Measurements from ENCODE around the gene SH3TC2.

The SH3TC2 gene

DNA sequence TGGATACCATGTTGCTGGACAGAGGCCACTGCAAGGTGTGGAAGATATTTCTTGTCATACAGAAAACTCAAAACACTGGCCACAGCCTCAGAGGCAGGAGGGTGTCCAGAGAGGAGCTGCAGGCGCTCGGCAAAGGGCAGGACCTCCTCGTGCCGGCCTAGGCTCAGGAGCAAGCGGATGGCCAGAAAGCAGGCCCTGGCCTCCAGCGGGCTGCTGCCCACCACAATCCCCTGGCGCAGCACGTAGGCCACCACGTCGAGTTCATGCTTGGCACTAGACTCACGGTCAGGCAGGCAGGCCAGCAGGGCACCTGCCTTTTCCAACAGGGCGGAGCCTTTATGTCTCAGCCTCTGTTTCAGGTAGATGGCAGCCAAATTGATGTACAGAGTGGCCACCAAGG lies 35.2 kb downstream of the SH3TC2 start:
- no peak for DNase-seq

DNA sequence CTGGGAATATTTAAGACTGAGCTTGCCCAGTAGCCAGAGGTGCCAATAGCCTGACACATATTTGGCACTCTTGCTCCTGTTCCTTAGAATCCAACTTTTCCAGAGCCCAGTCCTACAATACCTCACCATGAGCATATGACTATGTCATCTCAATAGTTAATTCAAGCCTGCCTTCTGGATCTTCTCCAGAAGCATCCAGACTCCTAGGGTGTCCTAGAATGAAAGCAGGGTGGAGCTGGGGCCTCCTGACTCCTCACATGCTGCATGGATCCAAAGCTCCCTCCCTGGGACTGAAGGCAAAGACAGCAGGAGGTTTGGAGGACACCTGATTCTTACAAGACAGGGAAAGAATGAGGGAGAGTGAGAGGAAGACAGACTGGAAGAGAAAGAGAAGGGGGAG lies 37.9 kb downstream of the SH3TC2 start:
- DNase-seq: no peak

DNA sequence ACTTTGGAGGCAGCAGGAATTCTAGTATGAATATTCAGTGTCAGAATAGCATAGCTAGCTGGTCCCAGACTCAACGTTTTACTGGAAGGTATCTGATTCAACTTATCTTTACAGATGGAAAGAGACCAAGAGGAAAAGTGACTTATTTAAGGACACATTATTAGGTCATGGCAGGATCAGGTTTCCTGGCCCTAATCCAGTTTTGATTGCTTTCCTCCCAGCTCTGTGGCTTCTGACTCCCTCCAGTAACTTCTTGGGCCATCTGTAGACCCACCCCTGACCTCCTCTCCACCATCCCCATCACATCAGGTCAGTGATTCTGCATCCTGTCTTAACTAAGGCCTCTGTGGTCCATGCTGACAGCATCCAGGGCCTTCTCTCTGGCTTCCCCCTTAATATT lies 38.4 kb downstream of the SH3TC2 start:
- DNase-seq: no peak

DNA sequence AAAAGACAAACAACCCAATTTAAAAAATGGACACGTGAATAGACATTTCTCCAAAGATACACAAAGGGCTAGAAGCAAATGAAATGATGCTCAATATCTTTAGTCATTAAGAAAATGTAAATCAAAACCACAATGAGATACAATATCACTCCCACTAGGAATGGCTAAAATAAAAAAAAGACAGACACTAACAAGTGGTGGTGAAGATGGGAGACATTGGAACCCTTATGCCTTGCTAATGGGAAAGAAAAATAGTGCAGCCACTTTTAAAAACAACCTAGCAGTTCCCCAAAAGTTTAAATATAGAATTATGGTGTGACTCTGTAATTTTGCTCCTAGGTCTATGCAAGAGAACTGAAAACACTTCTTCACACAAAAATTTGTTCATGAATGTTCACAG lies 40.7 kb downstream of the SH3TC2 start:
- no peak for DNase-seq

DNA sequence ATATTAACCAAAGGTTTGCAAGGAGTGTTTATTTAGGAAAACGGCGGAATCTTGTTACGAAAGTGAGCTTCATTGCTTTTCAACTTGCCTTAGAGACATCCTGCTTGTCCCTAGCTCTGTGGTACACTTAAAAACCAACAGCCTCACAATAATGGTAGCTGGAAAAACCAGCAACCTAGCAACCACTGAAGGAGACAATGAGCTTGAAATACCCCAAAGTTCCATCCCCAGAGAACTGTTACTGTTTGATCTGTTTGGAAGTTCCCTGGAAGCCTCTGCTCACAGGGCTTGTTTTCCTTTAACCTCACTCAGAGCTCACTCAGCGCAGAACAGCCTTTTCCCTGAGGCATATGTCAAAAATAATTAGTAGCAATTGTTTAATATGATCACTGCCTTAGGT lies 43.2 kb downstream of the SH3TC2 start:
- DNase-seq: no peak

DNA sequence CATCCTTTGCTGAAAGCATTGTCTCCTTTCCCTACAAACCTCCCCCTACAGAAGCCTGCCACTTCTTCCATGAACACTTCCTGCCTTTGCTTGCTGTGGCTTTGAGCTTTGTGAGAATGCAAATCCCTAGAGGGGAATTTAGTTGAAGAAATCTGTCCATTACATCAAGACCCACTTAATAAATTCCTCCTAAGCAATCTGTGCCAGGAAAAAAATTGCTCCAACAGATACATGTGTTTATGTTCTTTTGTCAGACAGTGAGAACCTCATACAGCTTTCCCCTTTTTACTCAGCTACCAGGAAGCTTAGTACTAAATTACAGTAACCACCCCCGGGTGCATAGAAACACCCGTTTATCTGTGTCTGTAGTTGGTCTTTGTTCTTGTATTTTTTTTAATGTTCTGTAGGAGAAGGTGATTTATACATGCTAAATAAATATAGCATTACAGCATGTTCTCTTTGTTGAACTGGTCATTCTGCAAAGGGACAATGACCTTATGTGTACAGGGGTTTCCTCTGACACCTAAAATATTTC lies 43.9 kb downstream of the SH3TC2 start:
- DNase-seq: no peak

DNA sequence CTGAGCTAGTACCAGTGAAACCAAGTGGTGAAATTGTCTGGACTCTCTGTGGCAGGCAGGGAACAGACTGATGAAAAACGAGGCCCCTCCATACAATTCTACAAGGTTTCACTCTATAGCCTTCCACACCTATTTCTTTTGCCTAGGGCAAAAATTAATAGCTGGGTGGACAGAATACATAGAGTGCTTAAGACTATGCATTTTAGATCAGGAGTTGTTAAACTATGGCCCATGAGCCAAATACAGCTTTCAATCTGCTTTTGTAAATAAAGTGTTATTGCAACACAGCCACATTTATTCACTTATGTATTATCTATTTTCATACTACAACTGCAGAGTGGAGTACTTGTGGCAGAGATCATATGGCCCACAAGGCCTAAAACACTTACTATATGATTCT lies 45.2 kb downstream of the SH3TC2 start:
- no peak for DNase-seq

DNA sequence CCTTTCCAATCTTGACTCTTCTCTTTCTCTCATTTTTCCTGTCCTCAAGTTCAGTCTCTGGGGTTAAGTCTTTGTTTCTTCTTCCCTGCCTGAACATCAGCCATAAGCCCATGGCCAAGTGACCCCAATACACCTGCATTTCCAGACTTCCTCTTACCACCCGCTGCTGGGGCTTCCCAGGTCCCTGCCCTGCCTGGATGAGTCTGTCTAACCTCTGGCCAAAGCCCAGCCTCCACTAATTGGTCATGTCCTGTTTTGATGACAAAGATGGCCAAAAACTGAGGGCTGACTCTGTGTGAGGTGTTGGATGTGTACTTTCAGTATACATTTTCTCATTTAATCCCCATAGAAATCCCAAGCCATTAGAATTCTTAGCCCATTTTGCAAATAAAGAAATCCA lies 47.3 kb downstream of the SH3TC2 start:
- DNase-seq: no peak

DNA sequence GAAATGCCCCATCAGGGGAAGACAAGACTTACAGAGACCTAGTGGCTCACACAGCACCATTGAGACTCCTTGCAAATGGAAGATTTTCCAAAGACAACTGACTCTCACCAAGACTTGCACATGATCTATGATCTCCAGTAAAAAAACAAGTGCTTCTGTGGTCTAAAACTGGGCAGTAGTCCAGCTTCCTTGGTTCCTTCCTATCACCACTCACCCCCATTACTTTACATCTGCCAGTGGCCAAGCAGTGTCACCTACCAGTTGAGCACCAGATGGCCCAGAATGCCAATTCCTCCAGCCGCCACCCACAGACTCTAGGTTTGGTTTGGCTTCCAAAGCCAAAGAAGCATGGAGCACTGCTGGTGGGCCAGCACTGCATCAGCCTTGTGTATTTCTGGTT lies 47.7 kb downstream of the SH3TC2 start:
- no peak for DNase-seq

DNA sequence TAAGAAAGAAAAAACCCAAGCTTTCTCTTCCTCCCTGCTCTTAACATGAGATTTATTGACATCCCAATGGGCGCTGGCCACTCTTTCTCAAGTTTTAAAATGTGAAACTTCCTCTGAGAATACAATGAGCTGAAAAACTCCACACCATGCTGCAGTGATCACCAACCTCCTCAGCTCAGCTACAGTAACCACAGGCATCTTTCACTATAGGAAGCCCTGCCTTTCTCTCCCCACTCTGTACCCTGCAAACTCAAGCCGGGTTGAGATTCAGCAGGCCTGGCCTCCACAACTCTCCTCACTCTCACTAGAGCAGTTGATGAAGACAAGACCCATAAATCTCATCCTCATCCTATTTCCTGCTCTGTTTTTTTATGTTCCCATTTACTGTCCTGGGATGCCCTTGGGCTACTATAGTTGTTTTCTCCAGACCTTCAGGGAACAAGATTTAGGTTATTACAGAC lies 48.3 kb downstream of the SH3TC2 start:
- DNase-seq: no peak

DNA sequence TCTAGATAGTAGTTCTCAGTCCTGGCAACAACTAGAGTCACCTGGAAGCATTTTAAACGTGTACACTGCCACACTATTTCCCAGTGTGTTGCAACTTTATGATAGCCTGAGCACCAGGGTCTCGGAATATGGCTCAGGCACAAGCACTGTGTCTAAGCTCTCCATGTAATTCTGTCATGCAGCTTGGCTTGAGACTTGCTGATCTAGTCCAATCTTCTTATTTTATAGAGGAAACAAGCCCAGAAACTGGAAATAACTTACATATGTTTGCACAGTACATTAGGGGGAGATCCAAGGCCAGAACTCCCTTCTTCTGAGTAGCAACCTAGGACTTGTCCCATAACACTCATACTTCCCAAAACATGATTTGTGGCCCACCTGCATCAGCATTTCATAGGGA lies 49.1 kb downstream of the SH3TC2 start:
- no peak for DNase-seq

DNA sequence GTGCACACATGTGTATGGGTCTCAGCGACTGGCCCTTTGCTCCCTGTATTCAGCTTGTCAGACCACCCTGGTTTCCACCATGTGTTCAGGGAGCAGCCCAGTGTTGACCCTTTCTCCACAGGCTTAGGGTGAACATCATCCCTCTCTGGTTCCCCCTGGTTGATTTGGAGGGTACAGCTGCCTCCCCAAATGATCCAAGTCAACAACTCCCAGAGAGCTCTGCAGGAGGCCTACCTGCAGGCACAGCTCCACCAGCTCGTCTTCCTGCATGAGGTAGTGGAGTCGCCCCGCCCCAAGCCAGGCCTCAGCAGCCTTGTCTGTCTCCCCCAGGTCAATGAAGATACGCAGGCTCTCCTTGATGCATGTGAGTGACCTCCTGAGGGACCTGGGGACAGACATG lies 50.5 kb downstream of the SH3TC2 start:
- DNase-seq: no peak

DNA sequence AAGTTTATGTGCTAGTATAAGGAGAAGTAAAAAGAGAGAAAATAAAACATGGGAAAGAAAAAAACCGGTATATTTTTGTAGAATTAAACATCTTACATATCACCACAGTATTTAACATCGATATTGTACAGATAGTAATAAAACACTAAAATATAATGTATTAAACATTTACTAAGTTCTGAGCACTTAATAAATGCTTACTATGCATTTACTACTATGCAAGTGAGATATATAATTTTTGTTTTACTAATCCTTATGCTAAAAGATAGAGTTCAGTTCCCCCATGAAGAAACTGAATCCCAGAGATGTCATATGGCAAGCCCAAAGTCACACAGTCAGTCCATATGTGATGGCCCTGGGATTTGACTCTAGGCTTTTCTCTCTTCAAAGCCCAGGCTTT lies 51.1 kb downstream of the SH3TC2 start:
- no peak for DNase-seq

DNA sequence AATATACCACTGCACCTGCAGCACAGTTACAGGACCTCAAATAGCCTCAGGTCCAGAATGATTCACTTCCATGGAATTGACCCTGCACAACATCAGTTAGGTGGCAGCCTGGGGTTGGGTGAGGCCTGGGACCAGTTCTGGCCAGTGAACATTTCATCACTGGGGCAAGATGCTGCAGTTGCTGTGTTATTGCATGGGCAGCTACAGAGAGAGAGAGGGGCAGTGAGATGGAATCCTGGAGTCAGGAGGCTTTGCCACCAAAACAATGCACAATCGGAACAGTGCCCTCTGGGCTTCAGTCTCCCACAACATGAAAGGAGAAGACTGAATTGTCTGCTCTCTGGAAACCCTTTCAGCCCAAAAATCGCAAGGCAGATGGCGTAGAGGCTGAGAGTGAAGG lies 51.8 kb downstream of the SH3TC2 start:
- DNase-seq: no peak

DNA sequence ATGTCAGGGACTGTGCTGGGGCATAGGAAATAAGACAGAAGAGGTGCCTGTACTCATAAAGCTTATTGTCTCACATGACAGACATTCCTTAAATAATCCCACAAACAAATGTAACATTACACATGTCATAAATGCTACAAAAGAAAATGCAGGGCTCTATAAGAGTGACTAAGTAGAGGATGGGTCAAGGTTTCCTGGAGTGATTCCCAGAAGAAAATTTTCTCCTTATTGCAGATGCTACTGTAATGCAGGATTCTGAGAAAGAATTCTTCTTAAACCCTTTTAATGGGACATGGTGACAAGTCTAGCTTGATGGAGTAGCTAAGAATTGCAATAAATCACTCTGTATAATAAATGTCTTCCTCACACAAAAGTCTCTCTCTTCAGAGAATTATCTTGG lies 55.7 kb downstream of the SH3TC2 start:
- DNase-seq: no peak

DNA sequence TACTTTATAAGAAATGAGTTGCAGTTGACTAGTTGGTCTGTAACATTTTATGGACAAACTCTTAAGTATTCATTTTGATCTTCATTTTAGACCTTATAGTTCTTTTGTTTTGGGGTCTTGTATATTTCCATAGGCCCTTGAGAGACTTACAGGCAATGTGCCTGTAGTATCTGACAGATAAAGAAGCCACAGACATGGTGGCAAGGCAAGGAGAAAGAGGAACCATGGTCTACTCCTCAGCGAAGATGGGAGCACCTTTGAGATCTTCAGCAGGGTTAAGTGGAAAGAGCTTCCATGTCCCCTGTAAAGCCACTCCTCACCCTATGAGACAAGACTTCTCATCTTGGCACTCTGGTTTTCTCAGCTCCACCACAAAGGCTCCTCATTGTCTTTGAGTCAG lies 56.4 kb downstream of the SH3TC2 start:
- no peak for DNase-seq

DNA sequence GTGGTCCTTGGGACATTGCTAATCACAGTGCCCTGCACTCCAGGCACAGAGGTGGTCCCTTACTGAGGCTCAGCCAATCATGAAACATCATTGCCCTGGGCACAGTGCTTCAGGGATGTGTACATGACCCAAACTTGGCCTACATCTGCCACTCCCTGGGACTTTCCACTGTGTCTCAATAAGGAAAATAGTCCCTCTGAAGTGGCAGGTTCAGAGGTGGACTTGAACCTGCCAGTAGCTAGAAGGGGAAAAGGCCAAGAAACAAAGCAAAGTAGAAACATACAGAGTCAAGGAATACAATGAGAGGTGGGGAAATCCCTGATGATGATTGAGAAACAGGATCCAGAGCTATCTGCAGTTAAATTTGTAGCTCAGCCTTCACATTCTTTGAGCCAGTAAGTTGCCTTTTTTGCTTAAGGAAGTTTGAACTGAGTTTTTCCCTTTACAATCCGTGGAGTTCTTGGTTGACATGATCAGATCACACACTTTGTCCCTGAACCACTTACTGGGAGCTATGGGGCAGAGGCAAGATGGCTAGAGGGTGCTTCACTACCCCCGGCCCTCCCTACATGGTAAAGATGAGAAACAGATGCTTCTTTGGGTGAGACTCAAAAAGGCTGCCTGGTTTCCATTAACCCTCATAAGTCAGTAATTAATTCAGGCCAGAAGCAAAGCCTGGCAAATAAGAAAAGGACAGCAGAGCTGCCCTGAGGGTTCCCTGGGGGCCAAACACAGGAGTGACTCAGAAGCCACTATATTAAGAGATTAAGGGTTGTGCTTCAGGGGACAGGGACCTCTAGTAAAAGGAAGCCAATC lies 57.6 kb downstream of the SH3TC2 start:
- no peak for DNase-seq

DNA sequence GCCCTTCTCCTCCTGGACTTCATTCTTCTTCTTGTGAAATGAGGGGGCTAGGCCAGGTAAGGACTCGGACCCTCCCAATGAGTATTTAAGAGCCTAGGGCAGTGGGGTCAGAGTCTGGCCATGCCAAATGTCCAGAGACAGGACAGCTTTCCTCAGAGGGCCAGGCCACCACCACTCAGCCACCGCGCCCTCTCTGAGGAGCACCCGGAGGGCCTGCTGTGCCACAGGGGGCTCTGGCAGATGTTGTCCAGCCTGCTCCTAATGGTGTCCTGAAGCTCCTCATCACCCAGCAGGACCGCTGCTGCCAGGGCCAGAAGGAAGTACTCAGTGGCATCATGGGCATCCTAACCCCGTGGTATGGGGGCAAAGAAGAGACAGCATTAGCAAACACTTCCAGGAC lies 58.3 kb downstream of the SH3TC2 start:
- no peak for DNase-seq

DNA sequence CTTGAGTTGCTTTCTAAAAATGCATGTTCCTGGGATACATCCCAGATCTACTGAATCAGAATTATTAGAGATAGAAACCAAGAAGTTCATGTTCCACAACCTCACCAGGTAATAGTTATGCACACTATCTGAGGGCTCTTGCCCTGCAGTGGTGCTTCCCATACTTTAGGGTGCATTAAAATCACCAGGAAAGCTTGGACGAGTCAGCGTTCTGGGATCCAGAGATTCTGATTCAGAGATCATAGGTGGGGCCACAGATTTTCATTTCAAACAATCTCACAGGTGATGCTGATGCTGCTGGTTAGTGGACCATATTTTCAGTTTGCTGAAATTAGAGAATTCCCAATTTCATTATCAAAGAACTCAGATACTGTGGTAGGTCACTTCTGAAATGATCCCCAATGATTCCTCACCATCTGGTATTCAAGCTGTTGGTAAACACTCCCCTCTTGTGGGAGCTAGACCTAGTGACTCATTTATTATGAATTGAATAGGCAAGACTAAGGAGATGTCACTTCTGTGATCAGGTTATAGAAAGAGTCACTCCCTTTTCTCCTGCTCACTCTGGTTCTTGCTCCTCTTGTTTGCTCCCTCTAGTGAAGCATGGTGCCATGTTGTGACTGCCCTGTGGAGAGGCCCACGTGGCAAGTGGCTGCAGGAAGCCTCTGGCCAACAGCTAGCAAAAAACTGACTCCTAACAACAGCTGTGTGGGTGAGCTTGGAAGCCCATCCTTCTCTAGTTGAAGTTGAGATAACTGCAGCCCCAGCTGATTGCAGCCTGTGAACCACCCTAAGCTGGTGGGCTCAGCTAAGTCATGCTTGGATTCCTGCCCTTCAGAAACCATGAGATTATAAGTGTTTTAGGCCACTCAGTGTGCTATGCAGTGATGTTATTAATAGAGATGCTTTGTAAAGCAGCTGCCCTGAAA lies 59.8 kb downstream of the SH3TC2 start:
- no peak for DNase-seq

DNA sequence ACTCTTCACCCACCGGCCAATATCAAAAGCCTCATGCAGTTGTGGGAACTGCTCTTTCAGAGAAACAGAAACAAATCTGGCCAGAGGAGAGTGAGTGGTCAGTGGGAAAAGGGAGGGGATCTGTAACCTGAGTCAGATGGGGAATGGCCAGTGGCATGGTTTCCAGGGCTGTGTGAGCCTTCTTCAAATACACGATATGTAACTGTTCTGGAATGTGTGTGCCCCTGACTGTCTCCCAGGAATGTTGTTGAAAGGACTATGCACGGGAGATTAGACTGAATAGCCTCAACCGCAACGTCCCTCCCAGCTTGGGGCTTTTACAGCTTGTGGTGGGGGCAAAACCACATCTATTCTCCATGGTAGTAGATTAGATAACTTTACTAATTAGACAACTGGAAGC lies 60.8 kb downstream of the SH3TC2 start:
- no peak for DNase-seq

DNA sequence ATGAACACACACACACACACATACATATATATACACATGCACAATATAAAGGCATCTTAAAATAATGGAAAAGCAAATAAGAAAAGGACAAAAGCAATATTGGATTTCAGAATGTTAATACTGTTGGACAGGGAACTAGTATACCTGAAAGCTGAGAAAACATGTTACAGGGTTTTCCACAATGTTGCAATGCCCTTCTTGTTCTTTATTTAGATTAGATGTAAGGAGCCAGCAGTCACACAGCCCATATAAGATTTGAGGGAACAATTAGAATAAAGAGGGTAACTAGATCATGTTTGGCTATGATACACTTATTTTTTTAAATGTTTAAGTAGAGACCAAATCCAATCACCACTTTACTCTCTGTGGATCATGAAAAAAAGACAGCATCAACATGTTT lies 61.7 kb downstream of the SH3TC2 start:
- no peak for DNase-seq

DNA sequence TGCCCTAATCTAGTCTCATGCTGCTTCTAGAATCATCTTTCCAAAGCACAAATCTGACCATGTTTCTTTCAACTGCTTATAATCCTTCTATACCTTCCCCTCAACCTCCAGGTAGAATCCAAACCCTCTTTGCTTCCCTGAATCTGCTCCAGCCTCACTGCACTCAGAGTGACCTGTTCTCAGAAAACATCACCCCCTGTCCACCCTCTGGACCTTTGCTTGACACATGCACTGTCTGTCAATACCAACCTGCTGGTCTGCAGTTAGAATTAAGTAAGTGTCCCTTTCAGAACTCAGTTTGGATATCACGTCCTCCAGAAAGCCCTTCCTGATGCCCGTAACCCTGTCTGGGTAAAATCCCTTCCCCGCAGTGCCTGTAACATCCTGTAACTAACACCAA lies 63.1 kb downstream of the SH3TC2 start:
- DNase-seq: no peak

DNA sequence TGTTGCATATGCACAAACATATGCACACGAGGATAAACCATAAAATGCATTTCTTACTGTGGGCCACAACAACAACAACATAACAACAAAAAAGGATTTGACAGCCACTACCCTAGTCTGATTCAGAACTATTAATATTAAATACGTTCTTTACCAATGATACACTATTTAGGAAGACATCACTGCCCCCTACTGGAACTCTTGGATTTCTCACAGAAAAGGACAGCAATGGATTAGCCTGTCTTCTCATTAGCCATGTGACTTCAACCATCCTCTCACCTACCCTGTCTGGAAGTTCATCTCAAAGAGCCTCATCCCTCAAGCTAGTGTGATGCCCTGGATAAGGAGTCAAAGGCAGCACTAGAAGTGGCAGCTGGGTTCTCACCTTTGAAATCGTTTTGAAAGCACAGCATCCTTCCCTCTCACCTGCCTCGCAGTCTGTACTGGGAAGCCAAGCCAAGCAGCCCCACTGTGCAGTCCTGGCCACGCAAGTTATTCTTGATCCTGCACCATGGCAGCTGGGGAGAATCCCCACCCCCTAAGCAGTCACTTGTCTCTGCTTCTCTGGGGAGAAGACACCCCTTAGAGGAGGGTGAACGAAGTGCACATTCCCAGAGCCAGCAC lies 64.6 kb downstream of the SH3TC2 start:
- DNase-seq: no peak

All from 8988T (cell line).